Medulla oblongata (tissue), 1 donor: ENCODE data around the gene CADPS.

ENCODE experiments used
- DNase-seq: peaks from one replicate; pipeline ENCODE4 v3.0.0-alpha.2; 2015; ENCODE audit errors: extremely low spot score

The CADPS gene

GRCh38 chr3:62636235-62636826 lies 238.9 kb downstream of the CADPS start:
- DNase-seq: peak; percentile 6

- DNase-seq: no peak
These were observed 242.5 kb downstream of the CADPS start for GRCh38 chr3:62632510-62633294.

- DNase-seq: no peak
These were observed 243.7 kb downstream of the CADPS start for GRCh38 chr3:62631488-62631887.

- DNase-seq: no peak
These were observed 244.6 kb downstream of the CADPS start for GRCh38 chr3:62630664-62631063.

GRCh38 chr3:62625268-62625667 lies 249.9 kb downstream of the CADPS start:
- DNase-seq: no peak

- no peak for DNase-seq
These were observed 251.0 kb downstream of the CADPS start for GRCh38 chr3:62624185-62624584.

GRCh38 chr3:62622553-62623174 lies 252.6 kb downstream of the CADPS start:
- peak; percentile 73 for DNase-seq

- DNase-seq: no peak
These were observed 253.3 kb downstream of the CADPS start for GRCh38 chr3:62621925-62622324.

- no peak for DNase-seq
These were observed 254.0 kb downstream of the CADPS start for GRCh38 chr3:62621176-62621575.

- DNase-seq: no peak
These were observed 259.9 kb downstream of the CADPS start for GRCh38 chr3:62615258-62615849.

- no peak for DNase-seq
These were observed 260.7 kb downstream of the CADPS start for GRCh38 chr3:62614527-62614926.

GRCh38 chr3:62611541-62612240 lies 263.5 kb downstream of the CADPS start:
- no peak for DNase-seq

GRCh38 chr3:62607287-62608029 lies 267.8 kb downstream of the CADPS start:
- no peak for DNase-seq

- no peak for DNase-seq
These were observed 269.7 kb downstream of the CADPS start for GRCh38 chr3:62605413-62606068.

GRCh38 chr3:62604751-62605351 lies 270.4 kb downstream of the CADPS start:
- no peak for DNase-seq

- peak; percentile 8 for DNase-seq
These were observed 270.9 kb downstream of the CADPS start for GRCh38 chr3:62604298-62604697.

- no peak for DNase-seq
These were observed 272.2 kb downstream of the CADPS start for GRCh38 chr3:62602987-62603386.

- DNase-seq: no peak
These were observed 273.0 kb downstream of the CADPS start for GRCh38 chr3:62602129-62602770.

- DNase-seq: no peak
These were observed 273.8 kb downstream of the CADPS start for GRCh38 chr3:62601238-62602070.
